HL-60 (cell line): Measurements from ENCODE around the gene YIPF6.

Experiments
- DNase-seq, 2 experiments: peaks; one replicate each; pipeline ENCODE4 v3.0.0-alpha.2; 2010 to 2020; ENCODE audit warnings: low read depth in 1 of 2, low spot score in 1 of 2
- H3K27ac ChIP-seq: fragments of 250-450 bp; sonication (Bioruptor Pico); replicated peaks from 2 replicates; pipeline ENCODE4 v1.5.1; 2020; ENCODE audit warnings: mild to moderate bottlenecking, moderate library complexity
- H3K27me3 ChIP-seq: fragments of 250-450 bp; sonication (Bioruptor Pico); 2 replicates; pipeline ENCODE4 v1.5.1; 2021; ENCODE audit warnings: mild to moderate bottlenecking, moderate library complexity; ENCODE audit not compliant: insufficient read depth, poor library complexity, severe bottlenecking
- H3K4me3 ChIP-seq: replicated peaks from 2 replicates; pipeline ENCODE4 v1.5.1; 2011; ENCODE audit warnings: mild to moderate bottlenecking, control low read depth, low read length; ENCODE audit not compliant: insufficient read depth
- GABPA ChIP-seq: IDR thresholded peaks from 2 replicates; pipeline ENCODE4 v1.6.1; 2012; ENCODE audit warnings: low read depth
- POLR2AphosphoS5 ChIP-seq: IDR thresholded peaks from 2 replicates; pipeline ENCODE4 v1.6.1; 2012; ENCODE audit warnings: low read depth
- SPI1 ChIP-seq: IDR thresholded peaks from 2 replicates; pipeline ENCODE4 v1.6.1; 2012; ENCODE audit warnings: low read depth, mild to moderate bottlenecking, borderline replicate concordance
- TF ChIP-seq, protein P1 (sequence below): IDR thresholded peaks from 2 replicates; pipeline ENCODE4 v1.6.1; 2012; ENCODE audit warnings: low read depth; ENCODE audit not compliant: insufficient replicate concordance
- TF ChIP-seq, protein P2 (sequence below): IDR thresholded peaks from one replicate; pipeline ENCODE4 v1.5.1; 2011; ENCODE audit warnings: low read length, control low read depth, inconsistent platforms; ENCODE audit not compliant: insufficient read depth

The YIPF6 gene

DNA sequence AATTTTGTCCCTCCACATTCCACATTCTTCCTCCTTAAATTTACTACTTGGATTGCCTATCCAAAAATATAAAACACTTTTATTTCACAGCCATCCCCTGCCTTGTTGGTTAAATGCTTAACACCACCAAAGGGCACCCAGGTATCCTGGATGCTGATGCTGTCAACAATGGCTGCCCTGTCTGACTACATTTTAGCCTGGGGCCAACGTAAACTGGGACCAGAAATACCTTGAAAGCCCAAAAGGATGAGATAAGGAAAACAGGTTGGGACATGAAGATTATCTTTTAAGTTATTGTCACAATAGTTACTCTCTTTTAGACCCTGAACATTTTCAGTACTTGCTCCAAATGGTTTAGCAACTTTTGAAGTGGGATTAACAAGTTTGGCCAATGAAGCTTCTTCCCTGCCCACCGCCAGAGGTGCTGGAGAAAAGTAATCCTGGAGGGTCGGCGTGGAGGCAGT, 775 bp upstream of the YIPF6 start:
- DNase-seq: no peak
- no peak for TF ChIP-seq GABPA
- H3K4me3 ChIP-seq: peak overlapping the region; percentile 65
- peak overlapping the region; percentile 95 for H3K27ac ChIP-seq
- H3K27me3 ChIP-seq: no peaks in the 10 kb centered on the region

DNA sequence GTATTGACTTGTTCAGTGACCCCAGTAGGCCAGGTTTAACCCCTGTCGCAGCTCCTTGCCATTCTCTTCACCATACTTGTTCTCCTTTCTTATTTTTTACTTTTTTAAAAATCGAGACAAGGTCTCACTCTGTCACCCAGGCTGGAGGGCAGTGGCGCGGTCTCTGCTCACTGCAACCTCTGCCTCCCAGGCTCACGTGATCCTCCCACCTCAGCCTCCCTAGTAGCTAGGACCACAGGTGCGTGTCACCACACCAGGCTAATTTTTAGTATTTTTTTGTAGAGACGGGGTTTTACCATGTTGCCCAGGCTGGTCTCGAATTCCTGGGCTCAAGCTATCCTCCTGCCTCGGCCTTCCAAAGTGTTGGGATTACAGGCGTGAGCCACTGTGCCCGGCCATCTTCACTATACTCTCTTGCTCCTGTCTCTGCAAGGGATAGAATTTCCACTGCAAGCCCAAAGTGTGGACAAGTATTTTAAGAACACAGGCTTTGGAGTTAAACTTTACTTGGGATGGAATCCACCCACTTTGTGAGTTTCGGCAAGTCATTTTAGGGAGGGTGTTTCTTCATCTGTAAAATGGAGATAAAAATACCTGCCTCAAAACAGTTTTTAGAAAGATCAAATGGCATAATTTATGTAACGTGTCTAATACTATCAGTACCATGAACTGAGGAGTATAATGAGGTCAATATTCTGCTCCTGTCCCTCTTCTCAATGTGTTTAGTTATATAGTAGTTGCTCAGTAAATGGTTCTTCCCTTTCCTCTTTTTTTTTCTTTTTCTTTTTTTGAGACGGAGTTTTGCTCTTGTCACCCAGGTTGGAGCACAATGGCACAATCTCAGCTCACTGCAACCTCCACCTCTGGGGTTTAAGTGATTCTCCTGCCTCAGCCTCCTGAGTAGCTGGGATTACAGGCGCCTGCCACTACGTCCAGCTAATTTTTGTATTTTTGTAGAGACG, 973 bp downstream of the YIPF6 start:
- Histone ChIP-seq H3K27ac (peak overlapping the region; percentile 95), H3K27me3 (no peaks in the 10 kb centered on the region), H3K4me3 (peak overlapping the region; percentile 65)
- no peak for DNase-seq
- TF ChIP-seq, protein P1, sequence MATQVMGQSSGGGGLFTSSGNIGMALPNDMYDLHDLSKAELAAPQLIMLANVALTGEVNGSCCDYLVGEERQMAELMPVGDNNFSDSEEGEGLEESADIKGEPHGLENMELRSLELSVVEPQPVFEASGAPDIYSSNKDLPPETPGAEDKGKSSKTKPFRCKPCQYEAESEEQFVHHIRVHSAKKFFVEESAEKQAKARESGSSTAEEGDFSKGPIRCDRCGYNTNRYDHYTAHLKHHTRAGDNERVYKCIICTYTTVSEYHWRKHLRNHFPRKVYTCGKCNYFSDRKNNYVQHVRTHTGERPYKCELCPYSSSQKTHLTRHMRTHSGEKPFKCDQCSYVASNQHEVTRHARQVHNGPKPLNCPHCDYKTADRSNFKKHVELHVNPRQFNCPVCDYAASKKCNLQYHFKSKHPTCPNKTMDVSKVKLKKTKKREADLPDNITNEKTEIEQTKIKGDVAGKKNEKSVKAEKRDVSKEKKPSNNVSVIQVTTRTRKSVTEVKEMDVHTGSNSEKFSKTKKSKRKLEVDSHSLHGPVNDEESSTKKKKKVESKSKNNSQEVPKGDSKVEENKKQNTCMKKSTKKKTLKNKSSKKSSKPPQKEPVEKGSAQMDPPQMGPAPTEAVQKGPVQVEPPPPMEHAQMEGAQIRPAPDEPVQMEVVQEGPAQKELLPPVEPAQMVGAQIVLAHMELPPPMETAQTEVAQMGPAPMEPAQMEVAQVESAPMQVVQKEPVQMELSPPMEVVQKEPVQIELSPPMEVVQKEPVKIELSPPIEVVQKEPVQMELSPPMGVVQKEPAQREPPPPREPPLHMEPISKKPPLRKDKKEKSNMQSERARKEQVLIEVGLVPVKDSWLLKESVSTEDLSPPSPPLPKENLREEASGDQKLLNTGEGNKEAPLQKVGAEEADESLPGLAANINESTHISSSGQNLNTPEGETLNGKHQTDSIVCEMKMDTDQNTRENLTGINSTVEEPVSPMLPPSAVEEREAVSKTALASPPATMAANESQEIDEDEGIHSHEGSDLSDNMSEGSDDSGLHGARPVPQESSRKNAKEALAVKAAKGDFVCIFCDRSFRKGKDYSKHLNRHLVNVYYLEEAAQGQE: no peak
- TF ChIP-seq SPI1 (no peak), GABPA (no peak), POLR2AphosphoS5 (no peak)
- TF ChIP-seq, protein P2, sequence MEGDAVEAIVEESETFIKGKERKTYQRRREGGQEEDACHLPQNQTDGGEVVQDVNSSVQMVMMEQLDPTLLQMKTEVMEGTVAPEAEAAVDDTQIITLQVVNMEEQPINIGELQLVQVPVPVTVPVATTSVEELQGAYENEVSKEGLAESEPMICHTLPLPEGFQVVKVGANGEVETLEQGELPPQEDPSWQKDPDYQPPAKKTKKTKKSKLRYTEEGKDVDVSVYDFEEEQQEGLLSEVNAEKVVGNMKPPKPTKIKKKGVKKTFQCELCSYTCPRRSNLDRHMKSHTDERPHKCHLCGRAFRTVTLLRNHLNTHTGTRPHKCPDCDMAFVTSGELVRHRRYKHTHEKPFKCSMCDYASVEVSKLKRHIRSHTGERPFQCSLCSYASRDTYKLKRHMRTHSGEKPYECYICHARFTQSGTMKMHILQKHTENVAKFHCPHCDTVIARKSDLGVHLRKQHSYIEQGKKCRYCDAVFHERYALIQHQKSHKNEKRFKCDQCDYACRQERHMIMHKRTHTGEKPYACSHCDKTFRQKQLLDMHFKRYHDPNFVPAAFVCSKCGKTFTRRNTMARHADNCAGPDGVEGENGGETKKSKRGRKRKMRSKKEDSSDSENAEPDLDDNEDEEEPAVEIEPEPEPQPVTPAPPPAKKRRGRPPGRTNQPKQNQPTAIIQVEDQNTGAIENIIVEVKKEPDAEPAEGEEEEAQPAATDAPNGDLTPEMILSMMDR: no peak

DNA sequence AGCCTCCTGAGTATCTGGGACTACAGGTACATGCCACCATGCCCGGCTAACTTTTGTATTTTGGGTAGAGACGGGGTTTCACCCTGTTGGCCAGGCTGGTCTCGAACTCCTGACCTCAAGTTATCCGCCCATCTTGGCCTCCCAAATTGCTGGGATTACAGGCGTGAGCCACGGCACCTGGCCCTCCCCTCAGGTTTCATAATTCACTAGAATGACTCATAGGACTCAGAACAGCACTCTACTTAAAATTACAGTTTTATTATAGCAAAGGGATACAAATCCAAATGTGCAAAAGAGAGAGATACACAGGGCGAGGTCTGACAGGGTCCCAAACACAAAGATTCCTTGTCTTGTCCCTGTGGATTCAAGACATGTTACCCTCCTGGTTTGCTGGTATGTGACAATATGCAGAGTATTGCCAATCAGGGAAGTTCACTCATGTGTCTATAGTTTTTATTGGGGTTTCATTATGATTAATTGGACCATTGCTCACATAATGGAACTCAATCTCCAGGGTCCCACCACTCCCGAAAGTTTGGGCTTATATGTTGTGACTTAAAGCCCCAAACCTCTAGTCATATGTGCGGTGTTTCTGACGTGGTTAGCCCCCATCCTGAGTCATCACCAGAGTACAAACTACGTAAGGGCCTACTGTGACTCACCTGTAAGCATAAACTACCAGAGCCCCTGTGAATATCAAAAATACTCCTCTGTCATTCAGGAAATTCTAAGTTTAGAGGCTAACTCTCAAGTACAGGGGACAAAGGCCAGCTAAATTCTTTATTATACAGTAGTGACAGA, 5.2 kb downstream of the YIPF6 start:
- H3K4me3 ChIP-seq: no peak overlapping the region
- H3K27me3 ChIP-seq: no peaks in the 10 kb centered on the region
- DNase-seq: no peak
- no peak overlapping the region for H3K27ac ChIP-seq
- no peak for TF ChIP-seq POLR2AphosphoS5
- no peak for TF ChIP-seq GABPA
- TF ChIP-seq, protein P2: no peak
- TF ChIP-seq, protein P1: no peak
- no peak for TF ChIP-seq SPI1

DNA sequence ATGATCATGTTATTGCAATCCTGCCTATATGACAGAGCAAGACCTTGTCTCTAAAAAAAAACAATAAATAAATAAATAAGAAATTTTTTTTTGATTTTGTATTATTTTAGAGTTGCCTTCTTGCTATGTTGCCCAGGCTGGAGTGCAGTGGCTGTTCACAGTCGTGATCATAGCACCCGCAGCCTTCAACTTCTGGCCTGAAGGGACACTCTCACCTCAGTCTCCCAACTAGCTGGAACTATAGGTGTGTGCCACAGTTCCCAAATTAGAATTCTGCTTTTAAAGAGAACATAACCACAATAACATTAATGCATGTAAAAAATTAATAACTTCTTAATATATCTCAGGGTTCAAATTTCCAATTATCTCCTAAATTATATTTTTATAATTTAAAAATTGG, 7.8 kb downstream of the YIPF6 start:
- Histone ChIP-seq H3K27ac (no peak overlapping the region), H3K27me3 (no peaks in the 10 kb centered on the region), H3K4me3 (no peak overlapping the region)
- TF ChIP-seq, protein P1: no peak
- TF ChIP-seq POLR2AphosphoS5: no peak
- no peak for TF ChIP-seq SPI1
- TF ChIP-seq, protein P2: no peak
- TF ChIP-seq GABPA: no peak
- no peak for DNase-seq
